HG03354 (cell line): ENCODE measurements around the gene MPZL1.
A peak's percentile ranks its signal among the peaks of the same experiment; 100 is the strongest.

ENCODE experiments used
- ATAC-seq: cut with Tn5 transposase; IDR thresholded peaks from one replicate; pipeline ENCODE4 v1.9.1; 2021; ENCODE audit warnings: mild to moderate bottlenecking; ENCODE audit not compliant: unreplicated experiment, poor library complexity, severe bottlenecking

Gene MPZL1

GRCh38 chr1:167693425-167694045, 28.2 kb upstream of the MPZL1 start:
- ATAC-seq, result no peak

GRCh38 chr1:167694691-167695090, 27.1 kb upstream of the MPZL1 start:
- ATAC-seq, result no peak

GRCh38 chr1:167695147-167695546, 26.6 kb upstream of the MPZL1 start:
- no peak for ATAC-seq

GRCh38 chr1:167695756-167696561, 25.8 kb upstream of the MPZL1 start:
- ATAC-seq, result no peak

GRCh38 chr1:167697667-167698141, 24.1 kb upstream of the MPZL1 start:
- no peak for ATAC-seq

- no peak for ATAC-seq
Measured at GRCh38 chr1:167698313-167698712, 23.5 kb upstream of the MPZL1 start.

- no peak for ATAC-seq
Measured at GRCh38 chr1:167701510-167701909, 20.3 kb upstream of the MPZL1 start.

- no peak for ATAC-seq
Measured at GRCh38 chr1:167703557-167703956, 18.2 kb upstream of the MPZL1 start.

- no peak for ATAC-seq
Measured at GRCh38 chr1:167704715-167705114, 17.1 kb upstream of the MPZL1 start.

GRCh38 chr1:167705250-167705649, 16.5 kb upstream of the MPZL1 start:
- ATAC-seq, result no peak

- ATAC-seq, result no peak
Measured at GRCh38 chr1:167706363-167706762, 15.4 kb upstream of the MPZL1 start.

GRCh38 chr1:167706931-167707877, 14.6 kb upstream of the MPZL1 start:
- peak; percentile 43 for ATAC-seq

- no peak for ATAC-seq
Measured at GRCh38 chr1:167707942-167708341, 13.8 kb upstream of the MPZL1 start.

- no peak for ATAC-seq
Measured at GRCh38 chr1:167708940-167709389, 12.8 kb upstream of the MPZL1 start.

GRCh38 chr1:167710836-167711235, 10.9 kb upstream of the MPZL1 start:
- no peak for ATAC-seq

GRCh38 chr1:167711797-167712196, 10.0 kb upstream of the MPZL1 start:
- no peak for ATAC-seq

- ATAC-seq, result no peak
Measured at GRCh38 chr1:167713330-167714081, 8.3 kb upstream of the MPZL1 start.

- ATAC-seq, result peak; percentile 55
Measured at GRCh38 chr1:167714098-167714438, 7.7 kb upstream of the MPZL1 start.

- peak; percentile 59 for ATAC-seq
Measured at GRCh38 chr1:167714439-167715156, 7.2 kb upstream of the MPZL1 start.
